Dedifferentiated amniotic fluid mesenchymal stem cell (primary cell): ENCODE data around the gene CTXND2.

ENCODE experiments used
- DNase-seq: peaks from one replicate; pipeline ENCODE4 v3.0.0-alpha.2; 2016; ENCODE audit errors: extremely low spot score

The CTXND2 gene

GRCh38 chr1:150961756-150962155 lies 74.8 kb downstream of the CTXND2 start:
- no peak for DNase-seq
